Retinal pigment epithelial cell (primary cell): ENCODE measurements around the gene MED25.
A peak's percentile ranks its signal among the peaks of the same experiment; 100 is the strongest.

ENCODE experiments used
- DNase-seq: peaks from one replicate; pipeline ENCODE4 v3.0.0-alpha.2; 2010; ENCODE audit warnings: low read depth
- H3K4me3 ChIP-seq: 2 replicates; pipeline ENCODE4 v1.5.1; 2011; ENCODE audit warnings: mild to moderate bottlenecking, low read length, control low read depth, moderate library complexity
- CTCF ChIP-seq: conservative IDR thresholded peaks from 2 replicates; pipeline ENCODE4 v1.5.1; 2011; ENCODE audit warnings: low read depth, low read length, control low read depth, inconsistent platforms

Gene MED25

GRCh38 chr19:49878744-49879070, 60.6 kb downstream of the MED25 start:
- DNase-seq, result no peak
- H3K4me3 ChIP-seq, result peak overlapping the region; percentile 99
- TF ChIP-seq CTCF, result no peak

- no peak for TF ChIP-seq CTCF
- DNase-seq, result no peak
- no peak overlapping the region for H3K4me3 ChIP-seq
These were observed 61.3 kb downstream of the MED25 start for GRCh38 chr19:49879243-49879963.

- no peak for TF ChIP-seq CTCF
- DNase-seq, result no peak
- no peak overlapping the region for H3K4me3 ChIP-seq
These were observed 62.2 kb downstream of the MED25 start for GRCh38 chr19:49880162-49880869.

GRCh38 chr19:49881186-49881585, 63.1 kb downstream of the MED25 start:
- TF ChIP-seq CTCF, result no peak
- H3K4me3 ChIP-seq, result no peak overlapping the region
- no peak for DNase-seq

GRCh38 chr19:49881672-49882394, 63.7 kb downstream of the MED25 start:
- TF ChIP-seq CTCF, result no peak
- no peak overlapping the region for H3K4me3 ChIP-seq
- no peak for DNase-seq

GRCh38 chr19:49882643-49883042, 64.6 kb downstream of the MED25 start:
- DNase-seq, result no peak
- TF ChIP-seq CTCF, result no peak
- no peak overlapping the region for H3K4me3 ChIP-seq
